NCI-H1417 (cell line): ENCODE measurements around the gene NEDD4L.

Experiments used
- DNase-seq, 3 experiments: peaks; one replicate each; lab custom pipeline; 2025; lab: John Stamatoyannopoulos, UW

Gene NEDD4L

GRCh38 chr18:58316396-58317342 is 272.6 kb downstream of the NEDD4L start:
- DNase-seq = no peak

- no peak for DNase-seq
Observed at GRCh38 chr18:58319719-58320118, 275.7 kb downstream of the NEDD4L start.

- DNase-seq = no peak
Observed at GRCh38 chr18:58320907-58321561, 277.0 kb downstream of the NEDD4L start.

- peak; percentile 62 to 93 (median 76) for DNase-seq
Observed at GRCh38 chr18:58321986-58322385, 278.0 kb downstream of the NEDD4L start.

GRCh38 chr18:58322464-58322863 is 278.4 kb downstream of the NEDD4L start:
- no peak for DNase-seq

DNA sequence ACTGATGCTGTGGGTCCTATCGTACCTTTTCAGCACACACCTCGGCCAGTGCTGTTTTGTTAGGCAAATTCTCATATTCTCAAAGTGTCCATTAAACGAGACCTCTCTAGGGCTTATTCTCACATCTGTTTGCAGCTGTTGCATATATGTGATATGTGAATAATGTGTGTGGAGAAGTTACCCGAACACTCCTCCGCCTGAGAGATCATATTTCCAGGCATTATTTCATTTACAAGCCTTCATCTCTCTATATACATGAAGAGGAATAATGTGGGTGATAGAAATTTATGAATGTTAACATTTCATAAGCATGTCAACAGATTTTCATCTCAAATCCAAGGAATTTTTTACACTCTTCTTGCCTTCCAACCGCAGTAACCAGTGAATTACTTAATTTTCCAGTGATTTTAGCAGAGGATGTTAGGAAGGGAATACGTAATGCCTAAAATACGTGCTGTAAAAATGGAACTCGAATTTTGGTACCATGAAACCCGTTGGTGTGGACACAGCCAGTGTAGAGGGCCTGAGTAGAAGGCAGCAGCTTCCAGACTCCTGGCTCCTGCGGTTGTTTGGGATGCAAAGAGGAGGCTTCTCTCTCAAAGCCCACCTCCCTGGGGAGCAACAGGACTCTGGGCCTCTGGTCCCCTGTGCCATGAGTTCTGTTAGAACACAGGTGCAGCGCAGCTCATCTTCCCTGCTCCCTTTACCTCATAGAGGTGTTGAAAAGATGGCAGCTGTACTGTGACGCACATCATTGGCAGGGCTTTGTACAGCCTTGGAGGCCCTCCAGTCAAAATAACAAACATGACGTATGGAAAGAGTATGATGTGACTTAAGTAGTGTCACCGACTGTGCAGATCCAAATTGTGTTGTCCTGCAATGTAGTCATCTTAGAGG is 280.1 kb downstream of the NEDD4L start:
- DNase-seq = no peak

- no peak for DNase-seq
Observed at GRCh38 chr18:58324824-58325480, 280.9 kb downstream of the NEDD4L start.

- peak in 1 of 3 experiments; percentile 48 for DNase-seq
Observed at GRCh38 chr18:58325494-58325893, 281.5 kb downstream of the NEDD4L start.

DNA sequence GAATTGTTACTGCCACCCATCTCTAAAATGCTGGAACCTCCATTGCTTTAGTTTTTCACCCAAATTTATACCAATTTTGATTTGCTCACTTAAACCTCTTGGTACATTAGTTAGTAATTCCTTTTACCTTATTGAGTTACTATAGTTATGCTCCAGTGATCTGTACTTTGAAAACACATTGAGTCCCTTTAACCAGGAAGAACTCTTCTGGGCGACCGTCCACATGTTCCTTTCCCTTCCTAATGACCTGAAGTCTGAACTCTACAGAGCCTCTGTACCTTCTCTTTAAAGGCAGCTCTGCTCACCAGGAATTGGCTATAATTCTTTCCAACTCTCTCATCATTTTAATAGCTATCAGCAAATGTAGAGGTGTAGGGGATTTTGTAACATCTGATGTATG is 290.0 kb downstream of the NEDD4L start:
- DNase-seq = peak in 1 of 3 experiments; percentile 64

- peak; percentile 16 to 100 (median 97) for DNase-seq
Observed at GRCh38 chr18:58335223-58335622, 291.2 kb downstream of the NEDD4L start.

GRCh38 chr18:58335821-58336220 is 291.8 kb downstream of the NEDD4L start:
- peak in 2 of 3 experiments; percentile 39 to 87 for DNase-seq

DNA sequence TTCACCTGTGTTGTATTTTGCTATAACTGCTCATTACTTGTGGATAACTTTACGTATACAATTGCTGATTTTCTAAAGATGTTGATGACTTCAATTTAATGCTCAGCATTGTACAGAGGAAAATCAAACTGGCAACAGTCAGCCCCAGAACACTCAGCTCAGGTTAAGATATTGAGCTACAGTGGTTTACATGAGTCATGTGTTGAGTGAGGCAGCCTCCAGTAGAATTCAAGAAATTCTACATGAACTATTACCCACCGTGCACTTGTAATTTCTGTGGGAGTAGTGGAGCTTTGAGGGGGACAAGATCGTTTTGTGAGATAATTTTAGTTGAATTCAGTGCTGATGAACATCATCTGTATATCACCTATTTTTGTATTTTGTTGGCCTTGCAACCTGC is 292.6 kb downstream of the NEDD4L start:
- DNase-seq = no peak

DNA sequence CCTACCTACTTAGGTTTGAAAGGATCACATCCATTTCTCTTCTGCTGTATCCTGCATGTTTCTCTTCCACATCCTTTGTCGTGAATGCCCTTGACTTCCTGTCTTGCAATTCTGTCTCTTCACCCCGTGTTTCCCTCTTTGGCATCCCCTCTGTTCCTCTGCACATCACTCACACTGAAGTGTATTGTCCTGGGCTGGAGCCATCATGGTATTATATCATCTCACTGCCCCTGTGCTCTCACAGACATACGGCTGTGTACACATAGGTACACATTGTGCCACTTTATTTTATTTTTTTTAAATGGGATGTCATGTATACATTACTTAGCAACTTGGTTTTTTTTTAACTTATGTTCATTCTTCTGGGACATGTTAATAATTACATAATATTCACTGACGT is 293.3 kb downstream of the NEDD4L start:
- DNase-seq = peak in 1 of 3 experiments; percentile 37

- peak in 2 of 3 experiments; percentile 34 to 73 for DNase-seq
Observed at GRCh38 chr18:58337686-58338085, 293.7 kb downstream of the NEDD4L start.

DNA sequence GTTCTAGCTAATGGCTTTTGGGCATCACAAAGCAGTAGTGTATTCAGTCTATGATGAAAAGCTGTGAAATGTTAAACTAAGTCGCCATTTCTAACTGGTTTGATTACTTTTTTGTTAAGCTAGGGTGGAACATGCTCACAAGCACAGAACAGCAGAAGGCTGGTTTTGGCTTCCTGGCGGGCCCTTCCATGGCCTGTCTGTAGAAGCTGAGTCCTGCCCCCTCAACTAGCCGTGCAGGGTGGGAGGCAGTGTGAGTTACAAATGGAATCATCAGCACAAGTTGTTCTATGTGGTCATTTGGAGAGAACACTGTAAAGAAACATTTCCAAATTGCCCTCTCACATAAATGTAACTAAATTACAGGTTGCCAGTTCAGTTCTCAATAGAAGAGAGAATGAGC is 294.1 kb downstream of the NEDD4L start:
- peak in 2 of 3 experiments; percentile 21 to 73 for DNase-seq

GRCh38 chr18:58338961-58339592 is 295.1 kb downstream of the NEDD4L start:
- DNase-seq = peak in 2 of 3 experiments; percentile 62 to 87

- no peak for DNase-seq
Observed at GRCh38 chr18:58339890-58340289, 295.9 kb downstream of the NEDD4L start.

DNA sequence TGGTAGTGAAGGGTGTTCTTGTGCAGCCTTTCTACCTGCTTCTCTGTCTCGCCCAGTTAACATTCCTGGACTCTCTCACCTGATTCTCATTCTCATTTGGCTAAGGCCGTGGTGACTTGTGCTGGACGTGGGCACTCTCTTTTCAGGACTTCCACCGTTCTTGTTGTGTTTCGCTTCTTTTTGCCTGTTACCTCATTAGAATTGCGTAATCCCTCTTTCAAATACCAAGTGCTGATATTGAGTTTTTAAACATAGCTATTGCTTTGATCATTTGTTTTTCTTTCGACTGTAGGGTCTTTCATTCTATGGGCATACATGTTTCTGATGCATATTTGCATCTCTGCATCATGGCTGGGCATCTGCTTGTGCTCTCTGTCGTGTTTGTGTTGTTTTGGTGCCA is 297.9 kb downstream of the NEDD4L start:
- DNase-seq = no peak

GRCh38 chr18:58344080-58344670 is 300.1 kb downstream of the NEDD4L start:
- no peak for DNase-seq

GRCh38 chr18:58344861-58345463 is 300.9 kb downstream of the NEDD4L start:
- DNase-seq = peak in 2 of 3 experiments; percentile 65 to 90
